Anterior cingulate cortex (tissue), 58 donors: ENCODE data around the gene ARFRP1.

Experiments
- DNase-seq, 58 donors: peaks; one replicate each; lab custom pipeline; 2025; lab: John Stamatoyannopoulos, UW

ARFRP1 gene

DNA sequence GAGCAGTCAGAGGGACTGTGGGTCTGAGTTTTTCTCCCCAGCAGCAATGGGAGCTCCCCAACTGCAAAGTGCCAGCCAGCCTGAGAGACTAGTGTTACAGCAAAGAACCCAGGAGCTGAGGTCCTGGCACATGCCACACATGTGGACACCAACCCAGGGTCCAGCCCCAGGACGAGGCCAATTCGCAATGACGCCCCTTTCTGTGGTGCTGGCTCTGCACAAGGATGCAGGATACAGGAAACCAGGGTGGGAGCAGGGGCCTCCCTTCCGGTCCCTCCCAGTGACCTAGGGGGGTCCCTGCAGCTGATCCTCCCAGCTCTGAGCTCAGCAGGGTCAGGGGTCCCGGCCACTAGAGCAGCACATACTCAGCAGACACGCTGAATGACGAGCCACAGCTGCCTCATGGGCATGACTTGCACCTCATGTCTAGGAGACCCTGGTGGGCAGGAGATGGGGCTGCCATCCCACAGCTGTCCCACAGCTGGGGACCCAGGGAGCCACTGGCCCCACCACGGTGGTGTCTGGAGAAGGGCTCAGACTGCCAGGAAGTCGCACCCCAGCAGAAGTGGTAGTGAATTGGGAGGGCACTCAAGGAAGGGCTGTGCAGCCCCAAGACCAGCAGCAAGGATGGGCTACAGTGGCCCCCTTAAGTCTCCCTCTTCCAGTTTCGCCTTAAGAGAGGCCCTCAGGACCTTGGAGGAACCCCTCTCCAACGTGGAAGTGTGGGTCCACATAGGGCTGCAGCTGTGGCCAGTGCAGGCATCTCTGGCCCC, 3.6 kb downstream of the ARFRP1 start:
- DNase-seq: no peak

GRCh38 chr20:63703471-63703975, 4.3 kb downstream of the ARFRP1 start:
- no peak for DNase-seq

GRCh38 chr20:63702751-63703470, 4.9 kb downstream of the ARFRP1 start:
- DNase-seq: no peak

DNA sequence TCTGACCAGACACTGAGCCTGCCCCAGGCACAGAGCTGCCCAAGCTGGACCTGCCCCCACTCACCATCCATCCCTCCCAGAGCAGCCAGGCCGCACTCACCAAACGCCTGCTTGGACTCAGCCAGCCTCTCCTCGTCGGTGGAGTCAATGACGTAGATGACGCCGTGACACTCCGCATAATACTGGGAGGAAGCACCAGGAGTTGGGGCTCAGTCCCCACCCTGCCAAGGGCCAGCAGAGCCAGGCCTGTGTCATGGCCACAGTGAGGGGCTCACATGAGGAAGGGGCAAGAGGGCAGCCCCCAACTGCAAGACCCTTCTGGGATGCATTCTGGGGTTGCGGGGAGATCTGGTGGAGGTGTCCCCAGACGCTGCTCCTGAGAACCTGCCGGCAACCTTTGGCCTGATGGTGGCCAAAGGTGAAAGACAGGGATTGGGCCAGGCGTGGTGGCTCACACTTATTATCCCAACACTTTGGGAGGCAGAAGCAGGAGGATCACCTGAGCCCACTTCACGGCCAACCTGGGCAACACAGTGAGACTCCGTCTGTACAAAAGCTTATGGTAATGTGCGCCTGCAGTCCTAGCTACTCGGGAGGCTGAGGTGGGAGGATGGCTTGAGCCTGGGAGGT, 5.6 kb downstream of the ARFRP1 start:
- DNase-seq: no peak

GRCh38 chr20:63701329-63702035, 6.3 kb downstream of the ARFRP1 start:
- no peak for DNase-seq

DNA sequence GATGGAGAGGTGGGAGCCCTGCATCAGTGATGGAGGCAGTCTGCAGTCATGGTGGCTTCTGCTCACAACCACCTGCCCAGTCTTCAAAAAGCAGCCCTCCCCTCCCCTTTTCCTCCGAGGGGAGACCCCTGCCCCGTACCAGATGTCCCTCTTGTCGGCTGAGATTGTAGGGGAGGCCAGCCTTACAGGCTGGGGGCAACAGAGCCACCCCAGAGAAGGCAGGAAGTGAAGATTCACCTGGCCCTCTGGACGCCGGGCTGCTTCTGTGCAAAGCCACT, 6.8 kb downstream of the ARFRP1 start:
- DNase-seq: no peak

- DNase-seq: no peak
Measured at GRCh38 chr20:63700199-63701050, 7.4 kb downstream of the ARFRP1 start.

DNA sequence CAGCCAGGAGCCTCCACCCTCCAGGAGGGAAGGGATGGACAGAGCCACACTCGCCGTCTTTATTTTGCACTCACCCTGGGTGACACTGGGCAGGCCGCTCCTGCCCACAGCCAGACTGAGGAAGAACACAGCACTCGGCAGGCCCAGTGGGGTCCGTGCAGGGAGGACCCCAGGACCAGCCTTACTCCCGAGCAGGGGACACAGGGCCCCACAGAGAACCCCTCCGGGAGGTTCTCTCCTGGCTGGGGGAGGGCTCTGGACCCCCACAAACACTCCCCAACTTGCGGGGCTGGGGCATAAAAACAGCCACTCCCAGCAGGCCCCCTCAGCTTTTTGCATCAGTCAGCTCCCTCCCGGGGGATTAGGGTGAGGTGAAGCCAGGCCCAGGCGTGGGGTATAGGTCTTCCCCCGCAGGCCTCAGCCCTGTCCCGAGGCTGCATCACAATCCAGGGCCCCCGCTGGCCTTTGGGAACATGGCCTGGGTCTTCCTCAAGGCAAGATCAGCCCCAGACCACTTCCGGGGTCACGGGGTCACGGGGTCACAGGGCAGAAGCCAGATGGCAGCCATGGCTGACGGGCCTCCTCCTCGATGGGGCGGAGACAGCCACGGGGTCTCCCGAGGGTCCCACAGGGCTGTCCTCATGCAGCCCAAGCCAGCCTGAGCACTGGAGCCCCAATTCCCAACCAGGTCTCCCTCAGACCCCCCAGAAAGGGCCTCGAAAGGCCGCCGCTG, 8.1 kb downstream of the ARFRP1 start:
- no peak for DNase-seq

GRCh38 chr20:63698739-63699465, 8.9 kb downstream of the ARFRP1 start:
- DNase-seq: no peak

GRCh38 chr20:63697868-63698545, 9.8 kb downstream of the ARFRP1 start:
- DNase-seq: no peak

DNA sequence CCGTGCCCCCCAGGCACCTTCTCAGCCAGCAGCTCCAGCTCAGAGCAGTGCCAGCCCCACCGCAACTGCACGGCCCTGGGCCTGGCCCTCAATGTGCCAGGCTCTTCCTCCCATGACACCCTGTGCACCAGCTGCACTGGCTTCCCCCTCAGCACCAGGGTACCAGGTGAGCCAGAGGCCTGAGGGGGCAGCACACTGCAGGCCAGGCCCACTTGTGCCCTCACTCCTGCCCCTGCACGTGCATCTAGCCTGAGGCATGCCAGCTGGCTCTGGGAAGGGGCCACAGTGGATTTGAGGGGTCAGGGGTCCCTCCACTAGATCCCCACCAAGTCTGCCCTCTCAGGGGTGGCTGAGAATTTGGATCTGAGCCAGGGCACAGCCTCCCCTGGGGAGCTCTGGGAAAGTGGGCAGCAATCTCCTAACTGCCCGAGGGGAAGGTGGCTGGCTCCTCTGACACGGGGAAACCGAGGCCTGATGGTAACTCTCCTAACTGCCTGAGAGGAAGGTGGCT, 10.4 kb downstream of the ARFRP1 start:
- no peak for DNase-seq

- DNase-seq: no peak
Measured at GRCh38 chr20:63696628-63697356, 11.0 kb downstream of the ARFRP1 start, which contains the start of gene TNFRSF6B. Gene TNFRSF6B (plus strand): TSS chr20:63696652. CDS start chr20:63696768, 116 bp downstream.

DNA sequence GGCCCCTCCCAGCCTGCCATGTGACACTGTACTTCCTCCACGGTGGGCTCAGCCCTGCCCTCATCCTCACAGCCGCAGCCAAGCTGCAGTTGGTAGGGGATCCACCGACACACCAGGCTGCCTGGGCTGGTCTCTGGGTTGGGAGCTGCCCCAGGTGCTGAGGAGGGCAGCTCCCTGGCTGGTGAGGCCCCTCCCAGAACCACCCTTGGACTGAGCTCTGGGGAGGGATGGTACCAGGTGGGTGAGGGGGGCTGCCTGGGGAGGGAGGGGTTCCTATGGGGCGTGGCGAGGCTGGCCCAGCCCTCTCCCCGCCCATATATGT, 11.5 kb downstream of the ARFRP1 start:
- no peak for DNase-seq

DNA sequence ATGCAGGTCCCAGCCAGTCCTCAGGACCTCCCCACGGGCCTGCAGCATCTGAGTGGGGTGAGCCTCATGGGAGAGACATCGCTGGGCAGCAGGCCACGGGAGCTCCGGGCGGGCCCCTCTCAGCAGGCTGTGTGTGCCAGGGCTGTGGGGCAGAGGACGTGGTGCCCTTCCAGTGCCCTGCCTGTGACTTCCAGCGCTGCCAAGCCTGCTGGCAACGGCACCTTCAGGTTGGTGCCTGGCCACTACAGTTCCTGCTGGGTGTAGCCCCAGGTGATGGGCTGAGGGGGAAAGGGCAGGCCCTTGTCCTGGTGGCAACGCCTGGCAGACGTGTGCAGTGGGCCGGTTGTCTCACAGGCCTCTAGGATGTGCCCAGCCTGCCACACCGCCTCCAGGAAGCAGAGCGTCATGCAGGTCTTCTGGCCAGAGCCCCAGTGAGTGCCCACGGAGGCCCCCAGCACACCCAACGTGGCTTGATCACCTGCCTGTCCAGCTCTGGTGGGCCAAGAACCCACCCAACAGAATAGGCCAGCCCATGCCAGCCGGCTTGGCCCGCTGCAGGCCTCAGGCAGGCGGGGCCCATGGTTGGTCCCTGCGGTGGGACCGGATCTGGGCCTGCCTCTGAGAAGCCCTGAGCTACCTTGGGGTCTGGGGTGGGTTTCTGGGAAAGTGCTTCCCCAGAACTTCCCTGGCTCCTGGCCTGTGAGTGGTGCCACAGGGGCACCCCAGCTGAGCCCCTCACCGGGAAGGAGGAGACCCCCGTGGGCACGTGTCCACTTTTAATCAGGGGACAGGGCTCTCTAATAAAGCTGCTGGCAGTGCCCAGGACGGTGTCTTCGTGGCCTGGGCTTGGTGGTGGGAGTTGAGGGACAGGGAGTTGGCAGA, 12.1 kb downstream of the ARFRP1 start:
- no peak for DNase-seq

DNA sequence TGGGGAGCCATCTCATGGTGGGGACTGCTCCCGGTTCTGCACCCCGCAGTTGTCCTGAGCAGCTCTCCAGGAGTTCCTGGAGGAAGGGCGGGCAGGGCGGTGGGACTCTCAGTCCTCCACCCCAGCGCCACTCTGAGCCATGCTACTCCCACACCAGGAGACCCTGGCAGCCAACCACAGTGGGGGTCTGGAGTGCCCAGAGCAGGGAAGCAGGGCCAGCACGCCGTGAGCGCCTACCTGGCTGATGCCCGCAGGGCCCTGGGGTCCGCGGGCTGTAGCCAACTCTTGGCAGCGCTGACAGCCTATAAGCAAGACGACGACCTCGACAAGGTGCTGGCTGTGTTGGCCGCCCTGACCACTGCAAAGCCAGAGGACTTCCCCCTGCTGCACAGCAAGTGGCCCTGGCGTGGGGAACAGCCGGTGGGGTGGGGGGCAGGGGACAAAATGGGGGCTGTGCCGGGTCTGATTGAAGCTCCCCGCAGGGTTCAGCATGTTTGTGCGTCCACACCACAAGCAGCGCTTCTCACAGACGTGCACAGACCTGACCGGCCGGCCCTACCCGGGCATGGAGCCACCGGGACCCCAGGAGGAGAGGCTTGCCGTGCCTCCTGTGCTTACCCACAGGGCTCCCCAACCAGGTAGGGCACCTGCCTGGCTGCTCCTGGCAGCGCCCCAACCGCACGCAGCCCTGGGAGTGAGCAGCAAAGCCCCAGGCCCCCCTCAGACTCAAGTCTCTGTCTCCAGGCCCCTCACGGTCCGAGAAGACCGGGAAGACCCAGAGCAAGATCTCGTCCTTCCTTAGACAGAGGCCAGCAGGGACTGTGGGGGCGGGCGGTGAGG, 13.0 kb downstream of the ARFRP1 start:
- no peak for DNase-seq
